ENCODE measurements around the gene ELSPBP1. TPM values are rescaled to one million over a fixed set of nuclear protein-coding genes. Genes with fewer than 3 reads are reported as not detected.

The ELSPBP1 gene
- total RNA-seq, 1 experiment from 2014 or later = not detected

DNA sequence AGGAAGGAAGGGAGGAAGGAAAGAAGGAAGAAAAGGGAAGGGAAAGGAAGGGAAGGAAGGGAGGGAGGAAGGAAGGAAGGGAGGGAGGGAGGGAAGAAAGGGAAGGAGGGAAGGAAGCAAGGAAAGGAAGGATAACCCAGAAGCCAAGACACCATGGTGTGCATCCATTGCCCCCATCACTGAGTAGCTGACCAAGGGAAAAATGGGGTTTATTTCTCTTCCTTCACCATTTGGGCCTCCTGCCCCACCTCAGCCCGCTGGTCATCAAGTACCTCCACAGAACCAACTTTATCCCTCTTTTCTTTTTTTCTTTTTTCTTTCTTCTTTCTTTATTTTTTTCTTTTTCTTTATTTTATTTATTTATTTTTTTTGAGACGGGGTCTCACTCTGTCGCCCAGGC, 29.1 kb downstream of the ELSPBP1 start:
- no peaks in the 10 kb centered on the region for H3K9me2 ChIP-seq (ENCODE audit: insufficient read depth)
- no peak overlapping the region for H3K4me2 ChIP-seq (ENCODE audit: low read length)
- H2AFZ ChIP-seq (ENCODE audit: low read depth, low read length, poor library complexity, severe bottlenecking) = no peak overlapping the region
- H3K36me3 ChIP-seq (ENCODE audit: control insufficient read depth in 1 of 2, insufficient read depth in 2 of 2, low read length in 2 of 2) = no peaks in the 10 kb centered on the region
- no TSS peak for BruUV-seq (replicated peaks)
- POLR2A ChIA-PET = no interaction called here
- no peak overlapping the region for H3K9ac ChIP-seq (ENCODE audit: low read length)
- H3K27ac ChIP-seq (ENCODE audit: low read depth, low read length) = no peak overlapping the region
- ATAC-seq (no peak), DNase-seq (ENCODE audit: low read depth, low spot score) (no peak)
- TF ChIP-seq SP1 (IDR thresholded peaks at IDR 0.05; ENCODE audit: low read depth) = no peak
- TF ChIP-seq ELF1 (IDR thresholded peaks at IDR 0.05; ENCODE audit: borderline replicate concordance, low read depth) = no peak
- no peak for TF ChIP-seq POLR2A (IDR thresholded peaks at IDR 0.05; ENCODE audit: borderline replicate concordance, extremely low read depth, insufficient read depth, insufficient read length)
- no peak for TF ChIP-seq ZNF274 (IDR thresholded peaks at IDR 0.05; ENCODE audit: low read depth, low read length)
- TF ChIP-seq YY1 (IDR thresholded peaks at IDR 0.05; ENCODE audit: extremely low read depth, insufficient replicate concordance, low read depth, low read length) = no peak
- no peak for TF ChIP-seq EGR1 (IDR thresholded peaks at IDR 0.05; ENCODE audit: low read depth)
- TF ChIP-seq CEBPB (IDR thresholded peaks at IDR 0.05; ENCODE audit: low read depth) = no peak
- TF ChIP-seq POLR2AphosphoS5 (IDR thresholded peaks at IDR 0.05; ENCODE audit: low read depth, low read length) = no peak
- TF ChIP-seq, protein P1, sequence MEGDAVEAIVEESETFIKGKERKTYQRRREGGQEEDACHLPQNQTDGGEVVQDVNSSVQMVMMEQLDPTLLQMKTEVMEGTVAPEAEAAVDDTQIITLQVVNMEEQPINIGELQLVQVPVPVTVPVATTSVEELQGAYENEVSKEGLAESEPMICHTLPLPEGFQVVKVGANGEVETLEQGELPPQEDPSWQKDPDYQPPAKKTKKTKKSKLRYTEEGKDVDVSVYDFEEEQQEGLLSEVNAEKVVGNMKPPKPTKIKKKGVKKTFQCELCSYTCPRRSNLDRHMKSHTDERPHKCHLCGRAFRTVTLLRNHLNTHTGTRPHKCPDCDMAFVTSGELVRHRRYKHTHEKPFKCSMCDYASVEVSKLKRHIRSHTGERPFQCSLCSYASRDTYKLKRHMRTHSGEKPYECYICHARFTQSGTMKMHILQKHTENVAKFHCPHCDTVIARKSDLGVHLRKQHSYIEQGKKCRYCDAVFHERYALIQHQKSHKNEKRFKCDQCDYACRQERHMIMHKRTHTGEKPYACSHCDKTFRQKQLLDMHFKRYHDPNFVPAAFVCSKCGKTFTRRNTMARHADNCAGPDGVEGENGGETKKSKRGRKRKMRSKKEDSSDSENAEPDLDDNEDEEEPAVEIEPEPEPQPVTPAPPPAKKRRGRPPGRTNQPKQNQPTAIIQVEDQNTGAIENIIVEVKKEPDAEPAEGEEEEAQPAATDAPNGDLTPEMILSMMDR (IDR thresholded peaks at IDR 0.05 in 2 of 3, conservative IDR thresholded peaks at IDR 0.05 in 1 of 3; ENCODE audit: borderline replicate concordance in 1 of 3, insufficient read depth in 1 of 3, low read depth in 2 of 3, low read length in 2 of 3) = no peak
- CTCF ChIA-PET = no interaction called here
- no peak overlapping the region for H3K4me3 ChIP-seq (replicated peaks in 1 of 2; ENCODE audit: low read depth in 1 of 2, low read length in 2 of 2)
- H3K4me1 ChIP-seq (ENCODE audit: control insufficient read depth in 1 of 2, insufficient read depth in 2 of 2, low read length in 2 of 2) = peaks cover 0 to 6% of the 10 kb centered on the region in 2 experiments; a peak in 2 of 4 replicates
- H3K9me3 ChIP-seq (ENCODE audit: control insufficient read depth in 1 of 2, insufficient read depth in 1 of 2, low read depth in 1 of 2, low read length in 2 of 2) = no peaks in the 10 kb centered on the region
- RAD21 ChIA-PET (ENCODE audit: low non-redundant PET in 1 of 2, low total read pairs in 2 of 2, uncharacterized antibody in 2 of 2, unreplicated experiment in 2 of 2) = no interaction called here
- H4K20me1 ChIP-seq (ENCODE audit: insufficient read depth) = no peaks in the 10 kb centered on the region
- intact Hi-C loops (cut with micrococcal nuclease) = no loop called here
- no peaks in the 10 kb centered on the region for H3K79me2 ChIP-seq (ENCODE audit: insufficient read depth, low read length)
- H3K27me3 ChIP-seq (ENCODE audit: insufficient read depth, low read length) = peaks cover 17% of the 10 kb centered on the region; the same call in 1 of the 2 replicates

DNA sequence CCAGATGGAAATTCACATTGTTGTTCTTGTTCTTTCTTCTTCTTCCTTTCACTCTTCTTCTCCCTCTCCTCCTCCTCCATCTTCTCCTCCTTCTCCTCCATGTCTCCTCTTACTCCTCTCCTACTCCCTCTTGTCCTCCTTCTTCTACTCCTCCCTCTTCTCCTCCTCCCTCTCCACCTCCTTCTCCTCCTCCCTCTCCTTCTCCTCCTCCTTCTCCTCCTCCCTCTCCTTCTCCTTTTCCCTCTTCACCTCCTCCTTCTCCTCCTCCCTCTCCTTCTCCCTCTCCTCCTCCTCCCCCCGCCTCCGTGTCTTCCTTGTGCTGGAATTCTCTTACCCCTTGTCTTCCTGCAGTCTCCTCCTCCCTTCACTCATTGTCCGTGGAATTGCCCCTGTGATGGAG, 31.0 kb downstream of the ELSPBP1 start:
- Histone ChIP-seq H3K27ac (ENCODE audit: low read depth, low read length) (no peak overlapping the region), H2AFZ (ENCODE audit: low read depth, low read length, poor library complexity, severe bottlenecking) (no peak overlapping the region), H3K4me3 (replicated peaks in 1 of 2; ENCODE audit: low read depth in 1 of 2, low read length in 2 of 2) (no peak overlapping the region), H3K4me1 (ENCODE audit: control insufficient read depth in 1 of 2, insufficient read depth in 2 of 2, low read length in 2 of 2) (no peaks in the 10 kb centered on the region), H3K9ac (ENCODE audit: low read length) (no peak overlapping the region), H3K27me3 (ENCODE audit: insufficient read depth, low read length) (peaks cover 17% of the 10 kb centered on the region; the same call in 1 of the 2 replicates), H3K79me2 (ENCODE audit: insufficient read depth, low read length) (no peaks in the 10 kb centered on the region), H3K9me3 (ENCODE audit: control insufficient read depth in 1 of 2, insufficient read depth in 1 of 2, low read depth in 1 of 2, low read length in 2 of 2) (no peaks in the 10 kb centered on the region), H3K4me2 (ENCODE audit: low read length) (no peak overlapping the region), H4K20me1 (ENCODE audit: insufficient read depth) (no peaks in the 10 kb centered on the region), H3K36me3 (ENCODE audit: control insufficient read depth in 1 of 2, insufficient read depth in 2 of 2, low read length in 2 of 2) (no peaks in the 10 kb centered on the region), H3K9me2 (ENCODE audit: insufficient read depth) (no peaks in the 10 kb centered on the region)
- intact Hi-C loops (cut with micrococcal nuclease) = no loop called here
- ATAC-seq (no peak), DNase-seq (ENCODE audit: low read depth, low spot score) (no peak)
- CTCF ChIA-PET = no interaction called here
- TF ChIP-seq JUND (IDR thresholded peaks at IDR 0.05) (no peak), ELF1 (IDR thresholded peaks at IDR 0.05; ENCODE audit: borderline replicate concordance, low read depth) (no peak), SIN3A (IDR thresholded peaks at IDR 0.05; ENCODE audit: low read depth) (no peak)
- TF ChIP-seq, protein P2, sequence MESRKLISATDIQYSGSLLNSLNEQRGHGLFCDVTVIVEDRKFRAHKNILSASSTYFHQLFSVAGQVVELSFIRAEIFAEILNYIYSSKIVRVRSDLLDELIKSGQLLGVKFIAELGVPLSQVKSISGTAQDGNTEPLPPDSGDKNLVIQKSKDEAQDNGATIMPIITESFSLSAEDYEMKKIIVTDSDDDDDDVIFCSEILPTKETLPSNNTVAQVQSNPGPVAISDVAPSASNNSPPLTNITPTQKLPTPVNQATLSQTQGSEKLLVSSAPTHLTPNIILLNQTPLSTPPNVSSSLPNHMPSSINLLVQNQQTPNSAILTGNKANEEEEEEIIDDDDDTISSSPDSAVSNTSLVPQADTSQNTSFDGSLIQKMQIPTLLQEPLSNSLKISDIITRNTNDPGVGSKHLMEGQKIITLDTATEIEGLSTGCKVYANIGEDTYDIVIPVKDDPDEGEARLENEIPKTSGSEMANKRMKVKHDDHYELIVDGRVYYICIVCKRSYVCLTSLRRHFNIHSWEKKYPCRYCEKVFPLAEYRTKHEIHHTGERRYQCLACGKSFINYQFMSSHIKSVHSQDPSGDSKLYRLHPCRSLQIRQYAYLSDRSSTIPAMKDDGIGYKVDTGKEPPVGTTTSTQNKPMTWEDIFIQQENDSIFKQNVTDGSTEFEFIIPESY (IDR thresholded peaks at IDR 0.05; ENCODE audit: extremely low read depth, insufficient replicate concordance, low read length) = no peak
- BruUV-seq (replicated peaks) = no TSS peak
- POLR2A ChIA-PET = no interaction called here
- RAD21 ChIA-PET (ENCODE audit: low non-redundant PET in 1 of 2, low total read pairs in 2 of 2, uncharacterized antibody in 2 of 2, unreplicated experiment in 2 of 2) = no interaction called here

Measured in HCT116 (cell line).